22Rv1 (cell line): Measurements from ENCODE around the gene GNAT2.

Experiments used
- H3K27ac ChIP-seq: fragments of 450-650 bp; 2 replicates; pipeline ENCODE4 v1.5.1; 2017
- CTCF ChIP-seq: fragments of 450-650 bp; IDR thresholded peaks from 2 replicates; pipeline ENCODE4 v1.5.1; 2017; ENCODE audit warnings: mild to moderate bottlenecking
- ZFX ChIP-seq: fragments of 450-650 bp; IDR thresholded peaks from 2 replicates; pipeline ENCODE4 v1.6.1; 2017; ENCODE audit warnings: antibody characterized with exemption, borderline replicate concordance

The GNAT2 gene

GRCh38 chr1:109641078-109641740 lies 21.8 kb upstream of the GNAT2 start:
- TF ChIP-seq CTCF (no peak), ZFX (no peak)
- H3K27ac ChIP-seq = no peak overlapping the region

- H3K27ac ChIP-seq = no peak overlapping the region
- TF ChIP-seq ZFX = no peak
- peak; percentile 92 for TF ChIP-seq CTCF
Observed at GRCh38 chr1:109640285-109640865, 21.0 kb upstream of the GNAT2 start.

- no peak for TF ChIP-seq CTCF
- no peak for TF ChIP-seq ZFX
Observed at GRCh38 chr1:109639841-109640184, 20.4 kb upstream of the GNAT2 start.

GRCh38 chr1:109639063-109639840 lies 19.8 kb upstream of the GNAT2 start:
- TF ChIP-seq ZFX (no peak), CTCF (no peak)
- H3K27ac ChIP-seq = no peak overlapping the region

More at GRCh38 chr1:109639841-109640184, 20.4 kb upstream of the GNAT2 start:
- no peak overlapping the region for H3K27ac ChIP-seq

- H3K27ac ChIP-seq = no peak overlapping the region
- TF ChIP-seq CTCF = no peak
- no peak for TF ChIP-seq ZFX
Observed at GRCh38 chr1:109637446-109637845, 18.0 kb upstream of the GNAT2 start.

- H3K27ac ChIP-seq = no peak overlapping the region
- TF ChIP-seq ZFX (no peak), CTCF (no peak)
Observed at GRCh38 chr1:109636201-109636952, 17.0 kb upstream of the GNAT2 start.

GRCh38 chr1:109635862-109636200 lies 16.4 kb upstream of the GNAT2 start:
- no peak overlapping the region for H3K27ac ChIP-seq
- TF ChIP-seq ZFX = no peak
- TF ChIP-seq CTCF = no peak
